ENCODE results near the gene TRIOBP.

The TRIOBP gene

GRCh38 chr22:37749831-37750595 lies 53.2 kb downstream of the TRIOBP start:
- no peak for DNase-seq

- DNase-seq: no peak
These were observed 53.8 kb downstream of the TRIOBP start for GRCh38 chr22:37750596-37751162.

- no peak for DNase-seq
These were observed 54.8 kb downstream of the TRIOBP start for GRCh38 chr22:37751449-37752188.

GRCh38 chr22:37752189-37753087 lies 55.6 kb downstream of the TRIOBP start:
- no peak for DNase-seq

GRCh38 chr22:37753746-37754145 lies 56.9 kb downstream of the TRIOBP start:
- DNase-seq: no peak

GRCh38 chr22:37757663-37758062 lies 60.8 kb downstream of the TRIOBP start:
- DNase-seq: no peak

- no peak for DNase-seq
These were observed 61.8 kb downstream of the TRIOBP start for GRCh38 chr22:37758694-37759093.

GRCh38 chr22:37759281-37759680 lies 62.4 kb downstream of the TRIOBP start:
- DNase-seq: no peak

GRCh38 chr22:37760152-37760551 lies 63.3 kb downstream of the TRIOBP start:
- DNase-seq: no peak

GRCh38 chr22:37762389-37762836 lies 65.6 kb downstream of the TRIOBP start:
- no peak for DNase-seq

GRCh38 chr22:37763012-37763411 lies 66.2 kb downstream of the TRIOBP start:
- DNase-seq: no peak

- DNase-seq: no peak
These were observed 66.8 kb downstream of the TRIOBP start for GRCh38 chr22:37763652-37764051.

- no peak for DNase-seq
These were observed 67.8 kb downstream of the TRIOBP start for GRCh38 chr22:37764622-37765021.

GRCh38 chr22:37765498-37765897 lies 68.7 kb downstream of the TRIOBP start:
- DNase-seq: no peak

GRCh38 chr22:37765953-37766576 lies 69.2 kb downstream of the TRIOBP start:
- DNase-seq: no peak

- DNase-seq: no peak
These were observed 71.4 kb downstream of the TRIOBP start for GRCh38 chr22:37768273-37768672.

- DNase-seq: no peak
These were observed 72.2 kb downstream of the TRIOBP start for GRCh38 chr22:37769056-37769455.

- DNase-seq: no peak
These were observed 74.2 kb downstream of the TRIOBP start for GRCh38 chr22:37771081-37771480.

- DNase-seq: no peak
These were observed 75.0 kb downstream of the TRIOBP start for GRCh38 chr22:37771702-37772427.

- no peak for DNase-seq
These were observed 77.9 kb downstream of the TRIOBP start for GRCh38 chr22:37774728-37775127.

Measured in right kidney (tissue), 1 donor.